ENCODE measurements around the gene BCAT1. TPM values are rescaled to one million over a fixed set of nuclear protein-coding genes. Genes with fewer than 3 reads are reported as not detected.
"Not testable (repeated sequence)": the region's sequence is repeated elsewhere in the genome, so short reads cannot be mapped to it uniquely, and the experiment has no call there.

BCAT1 gene
- total RNA-seq, 1 experiment from 2014 or later = 108 TPM

DNA sequence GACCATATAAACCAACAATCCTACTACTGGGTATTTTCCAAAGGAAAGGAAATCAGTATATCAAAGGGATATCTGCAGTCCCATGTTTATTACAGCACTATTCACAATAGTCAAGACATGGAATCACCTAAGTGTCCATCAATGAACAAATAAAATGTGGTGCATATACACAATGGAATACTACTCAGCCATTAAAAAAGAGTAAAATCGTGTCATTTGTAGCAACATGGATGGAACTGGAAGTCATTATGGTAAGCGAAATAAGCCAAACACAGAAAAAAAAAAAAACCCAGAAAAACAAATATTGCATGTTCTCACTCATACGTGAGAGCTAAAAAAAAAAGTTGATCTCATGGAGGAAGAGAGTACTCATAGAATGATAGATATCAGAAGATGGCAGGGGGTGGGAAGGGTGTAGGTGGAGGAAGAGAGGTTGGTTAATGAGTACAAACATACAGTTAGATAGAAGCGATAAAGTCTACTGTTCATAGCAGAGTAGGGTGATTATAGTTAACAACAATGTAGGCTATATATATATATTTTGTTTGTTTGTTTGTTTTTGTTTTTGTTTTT lies 49.3 kb downstream of the BCAT1 start:
- no peak for DNase-seq (ENCODE audit: low read depth)

GRCh38 chr12:24898606-24899005 lies 50.3 kb downstream of the BCAT1 start:
- DNase-seq (ENCODE audit: low read depth) = no peak

DNA sequence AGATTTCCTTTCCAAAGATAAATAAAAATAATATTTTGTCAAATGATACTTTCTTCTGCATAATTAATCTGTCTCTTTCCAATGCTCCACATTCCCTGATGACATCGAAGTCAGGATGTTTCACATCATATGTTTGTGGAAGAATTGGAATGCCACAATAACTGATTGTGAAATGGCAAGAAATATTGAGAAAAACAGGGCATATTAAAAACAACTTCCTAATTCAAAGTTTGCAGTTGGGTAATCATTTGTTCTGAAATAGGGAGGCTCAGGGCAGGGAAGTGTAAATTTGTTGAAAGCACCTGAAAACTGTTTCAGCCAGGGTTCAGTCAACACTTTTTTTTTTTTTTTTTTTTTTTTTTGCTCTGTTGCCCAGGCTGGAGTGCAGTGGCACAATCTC lies 50.7 kb downstream of the BCAT1 start:
- DNase-seq (ENCODE audit: low read depth) = no peak

- DNase-seq (ENCODE audit: low read depth) = no peak
Observed at GRCh38 chr12:24896171-24896570, 52.7 kb downstream of the BCAT1 start.

DNA sequence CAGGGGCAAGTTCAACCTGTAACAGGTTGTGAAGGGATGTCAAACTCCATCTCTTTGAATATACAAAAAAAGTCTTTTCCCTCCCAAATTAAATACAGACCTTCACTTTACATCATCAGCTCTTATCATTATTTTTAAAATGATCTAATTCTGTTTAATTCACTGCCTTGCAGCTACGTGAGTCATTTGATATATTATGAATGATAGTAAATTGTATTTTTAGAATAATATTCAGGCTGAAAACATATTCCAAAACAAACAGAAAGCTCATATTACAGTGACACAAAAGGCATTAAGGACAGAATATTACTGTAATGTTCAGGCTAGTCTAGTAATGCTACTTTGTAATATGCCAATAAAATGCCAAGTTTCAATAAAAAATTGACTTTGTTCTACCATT lies 53.3 kb downstream of the BCAT1 start:
- no peak for DNase-seq (ENCODE audit: low read depth)

GRCh38 chr12:24894879-24895278 lies 54.0 kb downstream of the BCAT1 start:
- DNase-seq (ENCODE audit: low read depth) = no peak

GRCh38 chr12:24890048-24890803 lies 58.7 kb downstream of the BCAT1 start:
- DNase-seq (ENCODE audit: low read depth) = no peak

DNA sequence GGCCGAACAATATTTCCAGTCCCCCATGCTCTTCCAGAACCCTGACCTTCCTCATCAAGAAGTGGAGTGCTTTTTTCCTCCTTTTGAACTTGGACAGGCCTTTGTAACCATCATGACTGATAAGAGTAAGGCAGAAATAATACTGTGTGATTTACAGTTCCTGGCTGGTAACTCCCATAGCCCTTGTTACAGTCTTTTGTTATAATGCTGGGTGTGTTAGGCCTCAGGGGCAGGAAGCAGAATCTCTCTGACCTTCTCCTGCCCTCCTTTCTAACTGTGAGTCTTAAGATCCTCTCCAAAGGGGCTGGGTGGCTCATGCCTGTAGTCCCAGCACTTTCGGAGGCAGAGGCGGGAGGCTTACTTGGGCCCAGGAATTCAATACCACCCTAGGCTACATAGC lies 59.5 kb downstream of the BCAT1 start:
- DNase-seq (ENCODE audit: low read depth) = no peak

GRCh38 chr12:24888813-24889212 lies 60.1 kb downstream of the BCAT1 start:
- DNase-seq (ENCODE audit: low read depth) = no peak

DNA sequence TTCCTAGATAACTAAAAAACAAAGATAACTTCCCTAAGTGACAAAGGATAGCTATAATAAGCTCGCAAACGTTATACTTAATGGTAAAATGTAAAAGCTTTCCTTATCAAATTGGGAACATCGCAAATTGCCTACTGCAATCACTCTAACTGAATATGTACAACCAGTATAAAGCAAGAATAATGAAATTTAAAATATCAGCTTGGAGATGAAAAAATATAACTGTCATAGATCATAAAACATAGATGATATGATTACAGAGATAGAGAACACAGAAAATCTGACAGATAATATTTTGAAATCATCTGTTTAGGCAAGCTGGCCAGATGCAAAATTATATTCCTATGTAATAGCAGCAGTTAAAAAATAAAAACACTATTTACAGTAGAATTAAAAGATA lies 64.0 kb downstream of the BCAT1 start:
- no peak for DNase-seq (ENCODE audit: low read depth)

- no peak for DNase-seq (ENCODE audit: low read depth)
Observed at GRCh38 chr12:24881724-24882371, 67.1 kb downstream of the BCAT1 start.

DNA sequence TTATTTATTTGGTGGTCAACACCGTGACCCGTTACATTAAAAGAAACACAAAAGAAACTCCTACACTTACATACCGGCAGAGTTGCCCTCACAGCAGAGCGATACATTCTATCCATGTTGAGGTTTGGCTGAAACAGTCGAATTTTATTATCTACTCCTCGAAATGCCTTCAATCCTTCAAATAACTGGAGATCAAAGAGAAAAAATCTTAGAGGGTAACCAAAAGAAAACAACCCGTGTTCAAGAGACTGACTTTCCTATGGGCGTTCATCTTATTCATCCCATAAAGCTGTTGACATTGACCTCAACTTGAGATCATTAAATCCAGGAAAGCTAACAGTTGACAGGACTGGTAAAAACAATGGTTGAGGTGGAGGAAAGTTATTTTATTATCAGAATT lies 67.7 kb downstream of the BCAT1 start:
- DNase-seq (ENCODE audit: low read depth) = no peak

- no peak for DNase-seq (ENCODE audit: low read depth)
Observed at GRCh38 chr12:24880732-24881131, 68.2 kb downstream of the BCAT1 start.

DNA sequence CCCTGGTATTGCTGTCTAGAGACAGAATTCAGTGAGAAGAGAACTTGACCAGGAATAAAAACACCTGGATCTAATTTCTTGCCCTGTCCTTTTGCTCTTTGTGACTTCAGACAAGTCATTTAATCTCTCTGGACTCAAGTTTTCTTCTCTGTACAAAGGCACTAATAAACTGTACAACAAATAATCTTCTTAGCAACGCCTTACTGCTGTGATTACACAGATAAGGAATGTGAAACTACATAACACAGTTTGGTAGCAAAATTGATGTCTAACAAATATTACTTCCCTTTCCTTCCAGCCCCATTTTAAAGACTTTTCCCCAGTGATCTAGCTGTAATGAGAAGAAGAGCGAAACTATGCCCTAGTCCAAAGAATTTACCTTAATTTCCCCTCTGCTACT lies 69.3 kb downstream of the BCAT1 start:
- no peak for DNase-seq (ENCODE audit: low read depth)

DNA sequence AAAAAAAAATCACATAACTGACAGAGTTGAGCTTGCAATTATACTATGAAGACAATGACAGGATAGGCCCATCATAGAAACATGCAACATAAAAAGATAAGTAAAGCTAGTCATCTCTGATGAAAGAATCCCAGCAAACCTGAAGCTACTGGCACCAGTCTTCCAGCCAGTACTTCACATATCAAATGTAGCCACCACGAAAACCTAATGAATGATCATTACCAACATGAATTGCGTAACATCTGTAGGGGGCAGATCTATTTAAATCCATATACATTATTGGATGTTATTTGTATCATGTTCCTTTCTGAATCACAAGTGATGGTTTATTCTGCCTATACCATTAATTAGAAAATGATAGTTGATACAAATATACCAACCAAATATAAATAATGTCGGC lies 73.9 kb downstream of the BCAT1 start:
- DNase-seq (ENCODE audit: low read depth) = no peak

- DNase-seq (ENCODE audit: low read depth) = no peak
Observed at GRCh38 chr12:24872211-24872610, 76.7 kb downstream of the BCAT1 start.

GRCh38 chr12:24866139-24866538 lies 82.8 kb downstream of the BCAT1 start:
- DNase-seq (ENCODE audit: low read depth) = not testable (repeated sequence)

DNA sequence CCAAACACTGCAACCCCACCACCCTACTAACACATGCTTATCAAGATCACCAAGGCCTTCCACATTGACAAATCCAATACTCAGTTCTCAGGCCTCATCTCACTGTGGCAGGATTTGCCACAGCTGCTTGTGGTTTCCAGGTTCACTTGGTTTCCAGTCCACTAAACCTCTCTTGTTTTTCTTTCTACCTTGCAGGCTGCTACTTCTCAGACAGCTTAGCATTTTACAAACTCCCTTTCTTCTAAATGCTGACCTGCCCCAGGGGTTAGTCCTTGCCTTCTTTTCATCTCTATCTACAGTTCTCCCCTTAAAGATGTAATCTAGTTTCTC lies 84.1 kb downstream of the BCAT1 start:
- peak; percentile 62 for DNase-seq (ENCODE audit: low read depth)

GRCh38 chr12:24861766-24862540 lies 86.9 kb downstream of the BCAT1 start:
- DNase-seq (ENCODE audit: low read depth) = peak; percentile 48

GRCh38 chr12:24860546-24860945 lies 88.4 kb downstream of the BCAT1 start:
- no peak for DNase-seq (ENCODE audit: low read depth)

GRCh38 chr12:24856541-24856940 lies 92.4 kb downstream of the BCAT1 start:
- no peak for DNase-seq (ENCODE audit: low read depth)

DNA sequence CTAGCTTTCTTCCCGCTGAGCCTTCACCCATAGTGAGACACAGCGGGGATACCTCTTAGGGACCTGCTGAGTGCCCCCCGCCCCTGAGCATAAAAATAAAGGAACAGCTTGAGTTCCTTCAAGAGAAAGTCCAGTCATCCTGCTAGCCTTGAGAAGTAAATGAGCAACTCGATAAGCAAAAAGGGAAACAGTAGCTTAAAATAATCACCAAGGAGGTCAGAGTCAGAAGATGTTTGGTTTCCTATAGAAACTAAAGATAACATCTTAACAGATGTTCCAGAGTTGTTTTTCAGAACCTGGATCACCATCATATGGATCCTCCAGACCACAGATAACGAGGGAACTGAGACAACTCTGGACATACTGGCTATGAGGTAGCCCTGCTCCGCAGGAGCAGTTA lies 94.0 kb downstream of the BCAT1 start:
- no peak for DNase-seq (ENCODE audit: low read depth)

- DNase-seq (ENCODE audit: low read depth) = no peak
Observed at GRCh38 chr12:24854017-24854416, 94.9 kb downstream of the BCAT1 start.

Data from RPMI7951 (cell line).